Uterus (tissue), 4 donors: Measurements from ENCODE around the gene PNMA8B. TPM values are rescaled to one million over a fixed set of nuclear protein-coding genes. Genes with fewer than 3 reads are reported as not detected.
"Not testable (repeated sequence)": the region's sequence is repeated elsewhere in the genome, so short reads cannot be mapped to it uniquely, and the experiment has no call there.

Experiments used
- DNase-seq, 2 donors: peaks; one replicate each; pipeline ENCODE4 v3.0.0-alpha.2; 2019 to 2020
- H3K27ac ChIP-seq, 2 donors: fragments of 200-600 bp; sonication (generic); 1 replicate in 1 of 2; 2 replicates in 1 of 2; pipeline ENCODE4 v1.5.1; 2016 to 2018
- H3K27me3 ChIP-seq, 2 donors: fragments of 200-600 bp; sonication (generic); one replicate each; pipeline ENCODE4 v1.5.1; 2018 to 2019; ENCODE audit warnings: control low read depth in 1 of 2
- H3K36me3 ChIP-seq, 2 donors: fragments of 200-600 bp; sonication (generic); one replicate each; pipeline ENCODE4 v1.5.1; 2019; ENCODE audit warnings: control low read depth in 1 of 2
- H3K4me1 ChIP-seq, 2 donors: fragments of 200-600 bp; sonication (generic); one replicate each; pipeline ENCODE4 v1.5.1; 2018 to 2019; ENCODE audit warnings: control low read depth in 1 of 2
- H3K4me3 ChIP-seq, 2 donors: fragments of 200-600 bp; sonication (generic); 1 replicate in 1 of 2; 2 replicates in 1 of 2; pipeline ENCODE4 v1.5.1; 2018 to 2019; ENCODE audit warnings: mild to moderate bottlenecking in 1 of 2
- H3K9me3 ChIP-seq, 2 donors: fragments of 200-600 bp; sonication (generic); one replicate each; pipeline ENCODE4 v1.5.1; 2019; ENCODE audit warnings: control low read depth in 1 of 2
- POLR2A ChIP-seq, 2 donors: fragments of 450-650 bp; IDR thresholded peaks; one replicate each; pipeline ENCODE4 v1.6.1; 2016; ENCODE audit warnings: antibody characterized with exemption in 2 of 2, mild to moderate bottlenecking in 1 of 2, moderate library complexity in 1 of 2
- intact Hi-C: fragments of 100-400 bp; cut with DNase I; formaldehyde crosslinking; loops from one replicate; pipeline ENCODE4 v1.15.1; 2023; ENCODE audit warnings: low total_unique reads
- total RNA-seq, 4 donors: library from RNA; depleted of rRNA in 3 of 4; stranded (reverse); fragments of >200 nt in 3 of 4; gene quantifications; one replicate each; pipeline versions ENCODE4 v1.1.0 to v1.2.4, GENCODE V29; 2014 to 2023
- TF ChIP-seq, protein P1 (sequence below), 4 experiments: fragments of 200-600 bp in 2 of 4; fragments of 450-650 bp in 2 of 4; sonication (generic) in 2 of 4; IDR thresholded peaks; one replicate each; pipeline ENCODE4 v1.5.1; 2016 to 2019; ENCODE audit warnings: antibody characterized with exemption in 4 of 4, mild to moderate bottlenecking in 2 of 4, moderate library complexity in 1 of 4
- donor health status: DM: yes; HTN: yes; CAD: no.

PNMA8B gene
- total RNA-seq, 4 donors from 2014 or later = 2.2 to 7.9 (median 3.1) TPM; not detected in 1

GRCh38 chr19:46497773-46498172, 2.1 kb upstream of the PNMA8B start:
- Histone ChIP-seq H3K4me3 (no peak overlapping the region), H3K27ac (no peak overlapping the region), H3K36me3 (no peaks in the 10 kb centered on the region), H3K27me3 (no peaks in the 10 kb centered on the region), H3K4me1 (peaks cover 0 to 12% of the 10 kb centered on the region in 2 donors), H3K9me3 (no peaks in the 10 kb centered on the region)
- no peak for DNase-seq
- TF ChIP-seq POLR2A (IDR thresholded peaks at IDR 0.05) = no peak
- TF ChIP-seq, protein P1, sequence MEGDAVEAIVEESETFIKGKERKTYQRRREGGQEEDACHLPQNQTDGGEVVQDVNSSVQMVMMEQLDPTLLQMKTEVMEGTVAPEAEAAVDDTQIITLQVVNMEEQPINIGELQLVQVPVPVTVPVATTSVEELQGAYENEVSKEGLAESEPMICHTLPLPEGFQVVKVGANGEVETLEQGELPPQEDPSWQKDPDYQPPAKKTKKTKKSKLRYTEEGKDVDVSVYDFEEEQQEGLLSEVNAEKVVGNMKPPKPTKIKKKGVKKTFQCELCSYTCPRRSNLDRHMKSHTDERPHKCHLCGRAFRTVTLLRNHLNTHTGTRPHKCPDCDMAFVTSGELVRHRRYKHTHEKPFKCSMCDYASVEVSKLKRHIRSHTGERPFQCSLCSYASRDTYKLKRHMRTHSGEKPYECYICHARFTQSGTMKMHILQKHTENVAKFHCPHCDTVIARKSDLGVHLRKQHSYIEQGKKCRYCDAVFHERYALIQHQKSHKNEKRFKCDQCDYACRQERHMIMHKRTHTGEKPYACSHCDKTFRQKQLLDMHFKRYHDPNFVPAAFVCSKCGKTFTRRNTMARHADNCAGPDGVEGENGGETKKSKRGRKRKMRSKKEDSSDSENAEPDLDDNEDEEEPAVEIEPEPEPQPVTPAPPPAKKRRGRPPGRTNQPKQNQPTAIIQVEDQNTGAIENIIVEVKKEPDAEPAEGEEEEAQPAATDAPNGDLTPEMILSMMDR (IDR thresholded peaks at IDR 0.05) = no peak
- intact Hi-C loops = loop anchor here (10.0 kb wide), 1 partner anchor 223 kb away; no protein-coding TSS in a partner anchor

DNA sequence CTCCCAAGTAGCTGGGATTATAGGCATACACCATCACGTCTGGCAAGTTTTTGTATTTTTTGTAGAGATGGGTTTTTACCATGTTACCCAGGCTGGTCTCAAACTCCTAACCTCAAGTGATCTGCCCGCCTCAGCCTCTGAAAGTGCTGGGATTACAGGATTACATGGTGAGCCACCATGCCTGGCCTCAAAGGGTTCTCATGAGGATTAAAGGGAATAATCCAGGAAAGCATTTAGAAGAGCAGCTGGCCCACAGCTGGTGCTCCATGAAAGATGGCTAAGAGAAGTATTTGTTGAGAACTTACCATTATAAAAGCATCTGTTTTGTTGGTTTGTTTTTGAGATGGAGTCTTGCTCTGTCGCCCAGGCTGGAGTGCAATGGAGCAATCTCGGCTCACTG, 1.2 kb upstream of the PNMA8B start:
- DNase-seq = not testable (repeated sequence)
- intact Hi-C loops = loop anchor here (10.0 kb wide), 1 partner anchor 222 kb away; no protein-coding TSS in a partner anchor

DNA sequence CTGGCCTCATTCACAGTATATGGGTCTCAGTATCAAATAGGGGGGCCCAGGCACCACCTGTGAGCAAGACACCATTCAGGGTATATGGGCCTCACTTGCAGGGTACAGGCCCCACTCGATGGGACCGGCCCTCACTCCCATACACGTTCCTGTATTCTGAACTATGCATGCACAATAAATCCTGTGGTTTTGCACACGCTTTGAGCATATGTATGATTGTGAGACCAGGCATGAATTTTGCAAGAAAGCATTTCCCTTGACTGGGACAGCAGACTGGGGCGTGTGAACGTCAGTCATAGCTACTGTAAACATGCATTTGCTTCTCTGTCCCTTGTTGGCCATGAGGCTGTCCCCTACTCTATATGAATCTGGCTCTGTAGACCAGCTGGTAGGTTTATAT, 637 bp upstream of the PNMA8B start:
- H3K27ac ChIP-seq = no peak overlapping the region
- H3K4me1 ChIP-seq = peaks cover 0 to 12% of the 10 kb centered on the region in 2 donors
- DNase-seq = no peak
- H3K27me3 ChIP-seq = no peaks in the 10 kb centered on the region
- H3K36me3 ChIP-seq = no peaks in the 10 kb centered on the region
- no peak overlapping the region for H3K4me3 ChIP-seq
- no peaks in the 10 kb centered on the region for H3K9me3 ChIP-seq
- intact Hi-C loops = loop anchor here (10.0 kb wide), 1 partner anchor 222 kb away; no protein-coding TSS in a partner anchor
- TF ChIP-seq, protein P1 (IDR thresholded peaks at IDR 0.05) = no peak
- TF ChIP-seq POLR2A (IDR thresholded peaks at IDR 0.05) = no peak

More for the DNA sequence above, 1.2 kb upstream of the PNMA8B start:
- H3K9me3 ChIP-seq, H3K4me3 ChIP-seq, H3K36me3 ChIP-seq, H3K27ac ChIP-seq, H3K27me3 ChIP-seq: not testable (repeated sequence)
- H3K4me1 ChIP-seq = peaks cover 0 to 12% of the 10 kb centered on the region in 2 donors

DNA sequence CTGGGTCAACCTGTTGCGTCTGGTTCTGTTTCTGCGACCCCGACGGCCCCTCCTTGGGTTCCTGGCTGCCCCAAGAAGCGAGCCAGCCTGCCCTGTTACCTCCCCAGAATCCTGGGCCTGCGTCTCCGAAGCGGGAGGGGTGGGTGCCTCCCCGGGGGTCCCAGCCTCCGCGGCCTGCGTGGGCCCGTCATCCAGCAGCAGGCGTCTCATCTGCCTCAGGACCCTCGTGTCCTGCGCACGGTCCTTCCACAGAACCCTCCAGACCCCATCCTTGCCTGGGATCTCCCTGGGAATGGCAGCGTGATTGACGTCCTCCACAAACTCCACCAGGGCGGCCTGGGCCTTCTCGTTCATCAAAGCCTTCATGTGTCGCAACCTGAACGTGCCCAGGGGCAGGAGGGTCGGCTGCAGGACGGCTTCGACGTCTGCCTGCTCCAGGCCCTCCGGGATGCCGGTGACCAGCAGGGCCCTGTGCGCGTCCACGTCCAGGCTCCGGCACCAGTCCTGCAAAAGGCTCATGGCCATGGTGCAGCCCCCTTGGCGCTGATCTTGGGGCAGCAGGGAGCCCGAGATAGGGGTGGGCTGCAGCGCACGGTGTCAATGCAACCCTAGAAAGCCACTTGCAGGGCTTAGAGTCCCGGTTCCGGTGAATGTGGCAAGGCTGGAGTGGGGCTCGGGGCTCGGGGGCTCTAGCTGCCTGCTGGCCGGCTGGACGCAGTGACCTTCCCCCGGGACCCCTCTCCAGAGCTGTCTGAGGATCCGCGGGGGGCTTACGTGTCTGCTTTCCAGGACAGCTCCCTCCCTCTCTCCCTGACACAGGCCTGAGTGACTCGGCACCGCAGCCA, 504 bp downstream of the PNMA8B start:
- intact Hi-C loops = loop anchor here (10.0 kb wide), 1 partner anchor 220 kb away; no protein-coding TSS in a partner anchor
- Histone ChIP-seq H3K4me1 (peaks cover 0 to 12% of the 10 kb centered on the region in 2 donors), H3K27me3 (no peaks in the 10 kb centered on the region), H3K36me3 (no peaks in the 10 kb centered on the region), H3K9me3 (no peaks in the 10 kb centered on the region), H3K27ac (no peak overlapping the region), H3K4me3 (peak overlapping the region; percentile 17 to 30)
- DNase-seq = no peak
- TF ChIP-seq, protein P1 (IDR thresholded peaks at IDR 0.05) = no peak
- no peak for TF ChIP-seq POLR2A (IDR thresholded peaks at IDR 0.05)

DNA sequence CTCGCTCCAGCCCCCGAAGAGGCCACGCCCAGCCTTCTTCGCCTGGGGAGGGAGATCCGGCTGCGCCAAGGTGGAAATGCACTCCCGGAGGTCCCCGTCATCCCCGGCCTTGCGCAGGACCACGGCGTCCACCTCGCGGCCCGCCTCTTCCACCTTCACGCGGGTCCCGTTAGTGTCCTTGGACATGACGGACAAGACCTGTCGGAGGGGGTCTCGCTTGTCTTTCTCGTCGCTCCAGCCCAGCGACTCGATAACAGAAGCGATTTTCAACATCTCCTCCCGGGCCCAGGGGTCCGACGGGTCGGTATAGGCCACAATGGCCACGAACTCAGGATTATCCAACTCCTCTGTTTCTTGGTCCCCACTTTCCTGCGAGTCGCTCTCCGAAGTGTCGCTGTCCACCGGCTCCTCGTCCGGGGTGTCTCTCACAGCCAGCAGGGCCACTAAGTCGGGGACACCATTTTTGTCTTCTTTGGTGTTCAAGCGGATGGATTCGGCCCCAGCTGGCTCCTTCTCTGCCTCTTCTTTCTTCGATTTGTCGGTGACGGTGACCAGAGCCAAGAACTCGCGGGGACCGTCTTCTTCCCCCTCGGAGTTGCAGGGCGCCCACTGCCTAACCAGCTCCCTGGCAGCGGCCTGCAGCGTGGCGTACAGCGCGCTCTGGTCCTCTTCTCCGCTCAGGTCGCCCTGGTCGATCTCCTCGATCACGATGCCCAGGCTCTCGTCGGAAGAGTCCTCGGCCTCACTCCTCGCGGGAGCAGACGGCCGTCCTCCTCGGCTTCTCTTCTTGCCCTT, 1.3 kb downstream of the PNMA8B start:
- Histone ChIP-seq H3K27me3 (no peaks in the 10 kb centered on the region), H3K4me1 (peaks cover 0 to 20% of the 10 kb centered on the region in 2 donors), H3K4me3 (no peak overlapping the region), H3K9me3 (no peaks in the 10 kb centered on the region), H3K27ac (no peak overlapping the region), H3K36me3 (no peaks in the 10 kb centered on the region)
- TF ChIP-seq, protein P1 (IDR thresholded peaks at IDR 0.05) = no peak
- TF ChIP-seq POLR2A (IDR thresholded peaks at IDR 0.05) = no peak
- DNase-seq = no peak
- intact Hi-C loops = loop anchor here (10.0 kb wide), 1 partner anchor 220 kb away; no protein-coding TSS in a partner anchor
